Activated T-helper 17 cell treated with anti-CD3 and anti-CD28 coated beads, Interleukin-2, amount 50 U/mL, for 72 hours (primary cell): Measurements from ENCODE around the gene HAS3. TPM values are rescaled to one million over a fixed set of nuclear protein-coding genes. Genes with fewer than 3 reads are reported as not detected.
"Not testable (repeated sequence)": the region's sequence is repeated elsewhere in the genome, so short reads cannot be mapped to it uniquely, and the experiment has no call there.

ENCODE experiments used
- ATAC-seq: fragments of 150-1000 bp; cut with Tn5 transposase; replicated peaks from 2 replicates; pipeline ENCODE4 v1.10.0; 2021; ENCODE audit warnings: mild to moderate bottlenecking, moderate library complexity
- H3K27ac Mint-ChIP-seq: one replicate; pipeline ENCODE4 v1.8.0; 2022; ENCODE audit warnings: mixed read lengths
- H3K27me3 Mint-ChIP-seq: one replicate; pipeline ENCODE4 v1.8.0; 2022; ENCODE audit warnings: mixed read lengths
- H3K36me3 Mint-ChIP-seq: one replicate; pipeline ENCODE4 v1.8.0; 2022; ENCODE audit warnings: low read depth, mild to moderate bottlenecking, mixed read lengths
- H3K4me1 Mint-ChIP-seq: one replicate; pipeline ENCODE4 v1.8.0; 2022; ENCODE audit warnings: mixed read lengths
- H3K4me3 Mint-ChIP-seq: one replicate; pipeline ENCODE4 v1.8.0; 2022; ENCODE audit warnings: mild to moderate bottlenecking, mixed read lengths
- H3K9me3 Mint-ChIP-seq: one replicate; pipeline ENCODE4 v1.8.0; 2022; ENCODE audit warnings: mixed read lengths
- total RNA-seq, 2 donors: library from RNA; stranded (reverse); gene quantifications; one replicate each; pipeline ENCODE4 v1.2.3, GENCODE V29; 2022

Gene HAS3
- total RNA-seq, 2 donors from 2014 or later = 0.40 to 0.71 TPM

DNA sequence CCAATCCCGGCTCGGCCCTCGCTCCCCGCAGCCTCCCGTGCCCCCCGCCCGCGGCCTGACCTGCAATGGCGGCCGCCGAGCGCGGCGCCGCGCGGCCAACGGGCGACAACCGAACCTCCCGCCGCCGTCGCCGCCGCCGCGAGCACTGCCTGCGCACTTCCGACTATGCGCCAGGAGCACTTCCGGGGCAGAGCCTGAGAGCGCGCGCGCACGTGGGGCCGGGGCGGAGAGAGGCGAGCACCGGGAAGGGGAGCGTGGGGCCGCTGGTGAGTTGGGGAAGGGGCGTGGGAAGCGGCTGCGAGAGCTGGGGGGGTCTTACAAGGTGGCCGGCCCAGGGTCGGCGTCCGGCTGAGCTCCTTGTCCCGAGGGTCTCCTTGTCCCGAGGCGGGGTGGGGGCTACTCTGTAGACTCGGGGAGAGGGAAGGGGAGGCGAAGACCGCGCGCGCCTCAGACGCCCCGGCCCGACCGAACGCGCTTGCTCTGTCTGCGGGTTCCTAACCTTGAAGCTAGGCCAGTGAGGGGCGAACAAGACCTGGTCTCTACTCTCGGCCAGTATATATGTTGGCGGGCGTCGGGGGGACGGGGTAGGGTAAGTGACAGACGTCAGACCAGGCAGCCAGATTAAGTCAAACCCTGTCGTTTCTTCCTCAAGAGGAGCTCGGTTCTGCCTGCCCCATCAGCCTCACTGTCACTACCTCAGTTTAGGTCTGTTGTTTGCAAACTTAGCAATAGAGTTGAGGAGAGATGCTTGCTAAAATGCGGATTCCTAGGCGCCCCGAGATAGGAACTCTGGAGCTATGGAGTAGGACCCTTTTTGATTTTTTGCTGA is 27.2 kb downstream of the HAS3 start, which contains the start of the genes CHTF8 and UTP4:
TSS of gene CHTF8 (minus strand) at position 165 of the 829 bp plus-strand sequence. CDS start 11,130 bp downstream, outside the sequence.
TSS of gene UTP4 (plus strand) at position 226 of the 829 bp plus-strand sequence. CDS start 811 bp downstream, outside the sequence.
- Mint-ChIP-seq H3K4me1 (peaks cover 43% of the 10 kb centered on the region), H3K9me3 (no peaks in the 10 kb centered on the region), H3K27ac (peak within 1 kb of the TSS; percentile 97), H3K27me3 (no peaks in the 10 kb centered on the region), H3K36me3 (peaks cover 91% of the 10 kb centered on the region), H3K4me3 (peak within 1 kb of the TSS; percentile 95)
- ATAC-seq = peak; percentile 98

DNA sequence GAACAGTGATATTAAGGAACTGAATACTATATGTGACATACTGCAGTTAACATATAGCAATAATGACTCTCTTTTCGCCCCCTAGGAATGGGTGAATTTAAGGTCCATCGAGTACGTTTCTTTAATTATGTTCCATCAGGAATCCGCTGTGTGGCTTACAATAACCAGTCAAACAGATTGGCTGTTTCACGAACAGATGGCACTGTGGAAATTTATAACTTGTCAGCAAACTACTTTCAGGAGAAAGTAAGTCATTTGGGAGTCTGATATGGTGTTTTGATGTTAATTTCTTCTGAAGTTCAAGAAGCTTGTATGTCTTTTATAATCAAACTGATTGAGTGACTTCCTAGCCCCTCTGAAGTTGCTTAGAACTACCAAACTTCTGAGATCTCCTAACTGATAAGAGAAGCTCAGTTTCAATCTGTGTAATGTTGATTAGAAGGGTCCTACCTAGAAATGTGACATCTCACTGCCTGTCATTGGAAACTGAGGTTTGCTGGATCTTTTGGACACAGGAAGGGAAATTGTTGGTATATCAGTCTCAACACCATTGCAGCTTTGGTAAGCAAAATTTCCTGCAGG is 28.0 kb downstream of the HAS3 start:
- H3K27ac Mint-ChIP-seq = peak overlapping the region; percentile 97
- no peaks in the 10 kb centered on the region for H3K9me3 Mint-ChIP-seq
- H3K4me1 Mint-ChIP-seq = peaks cover 40% of the 10 kb centered on the region
- H3K4me3 Mint-ChIP-seq = peak overlapping the region; percentile 95
- no peak for ATAC-seq
- H3K36me3 Mint-ChIP-seq = peaks cover 91% of the 10 kb centered on the region
- H3K27me3 Mint-ChIP-seq = no peaks in the 10 kb centered on the region

DNA sequence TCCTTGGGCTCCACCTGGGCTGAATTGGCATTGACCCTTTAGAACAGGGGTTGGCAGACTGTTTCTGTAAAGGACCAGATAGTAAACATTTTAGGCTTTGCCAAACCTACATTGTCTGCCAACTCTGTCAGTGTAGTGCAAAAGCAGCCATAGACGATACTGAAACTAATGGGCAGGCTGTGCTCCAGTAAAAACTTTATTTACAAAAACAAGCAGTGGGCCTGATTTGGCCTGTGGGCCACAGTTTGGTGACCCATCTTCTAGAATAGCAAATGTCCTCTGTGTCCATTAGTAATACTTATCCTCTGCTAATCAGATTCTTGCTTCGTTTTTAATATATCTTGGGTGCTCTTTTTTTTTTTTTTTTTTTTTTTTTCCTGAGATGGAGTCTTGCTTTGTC is 33.2 kb downstream of the HAS3 start:
- Mint-ChIP-seq H3K27ac (no peak overlapping the region), H3K27me3 (no peaks in the 10 kb centered on the region), H3K4me1 (peaks cover 27% of the 10 kb centered on the region), H3K4me3 (no peak overlapping the region), H3K36me3 (peaks cover 100% of the 10 kb centered on the region), H3K9me3 (no peaks in the 10 kb centered on the region)
- ATAC-seq = no peak

DNA sequence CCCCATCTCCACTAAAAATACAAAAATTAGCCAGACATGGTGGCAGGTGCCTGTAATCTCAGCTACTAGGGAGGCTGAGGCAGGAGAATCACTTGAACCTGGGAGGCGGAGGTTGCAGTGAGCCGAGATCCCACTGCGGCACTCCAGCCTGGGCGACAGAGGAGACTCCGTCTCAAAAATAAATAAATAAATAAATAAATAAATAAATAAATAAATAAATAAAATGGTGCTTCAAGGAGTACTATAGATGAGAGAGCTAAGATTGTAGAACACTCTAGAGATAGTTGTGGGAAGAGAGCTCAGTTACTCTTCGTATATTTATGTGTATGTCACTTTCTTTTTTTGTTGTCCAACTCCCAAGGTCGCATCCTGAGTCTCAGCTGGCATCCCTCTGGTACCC is 34.0 kb downstream of the HAS3 start:
- not testable (repeated sequence) for H3K9me3 Mint-ChIP-seq, H3K27me3 Mint-ChIP-seq, H3K4me3 Mint-ChIP-seq, H3K27ac Mint-ChIP-seq, ATAC-seq
- Mint-ChIP-seq H3K4me1 (peaks cover 19% of the 10 kb centered on the region), H3K36me3 (peaks cover 100% of the 10 kb centered on the region)

DNA sequence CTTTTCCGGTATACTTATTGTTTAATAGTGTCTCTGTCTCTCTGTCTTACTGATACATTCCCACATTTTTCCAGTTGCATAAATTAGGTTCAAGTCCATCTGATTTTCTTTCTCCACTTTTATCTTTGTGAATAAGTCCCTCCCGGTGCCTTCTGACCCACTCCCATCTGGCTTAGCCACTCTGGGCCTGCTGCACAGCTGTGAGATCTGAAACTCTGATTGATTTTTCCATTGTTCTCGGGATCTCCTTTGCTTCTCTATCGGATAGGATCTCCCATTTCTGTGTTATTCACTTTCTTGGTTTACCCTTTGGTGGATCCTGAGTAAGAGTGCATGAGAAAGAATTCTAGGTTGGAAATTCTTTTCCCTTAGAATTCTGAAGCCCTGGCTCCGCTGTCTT is 35.6 kb downstream of the HAS3 start:
- Mint-ChIP-seq H3K9me3 (no peaks in the 10 kb centered on the region), H3K36me3 (peaks cover 100% of the 10 kb centered on the region)
- no peak for ATAC-seq

DNA sequence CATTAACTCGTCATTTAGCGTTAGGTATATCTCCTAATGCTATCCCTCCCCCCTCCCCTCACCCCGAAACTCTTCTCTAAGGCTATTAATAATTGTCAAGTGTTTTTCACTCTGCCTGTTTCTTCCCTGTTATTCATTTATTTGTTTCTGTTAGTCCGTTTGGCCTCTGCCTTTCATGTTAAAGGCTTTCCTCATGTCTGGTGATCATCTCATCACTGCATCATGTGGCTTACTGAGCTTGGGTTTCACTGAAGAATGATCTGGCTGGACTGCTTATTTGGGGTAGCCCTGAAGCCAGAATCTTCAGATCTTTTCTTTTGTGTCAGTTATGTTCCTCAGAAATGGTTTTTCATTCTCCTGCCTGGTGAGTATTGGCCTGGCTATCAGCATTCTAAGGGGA is 36.5 kb downstream of the HAS3 start:
- H3K36me3 Mint-ChIP-seq = peaks cover 98% of the 10 kb centered on the region
- peaks cover 8% of the 10 kb centered on the region for H3K4me1 Mint-ChIP-seq
- ATAC-seq = no peak

More for the DNA sequence above, 35.6 kb downstream of the HAS3 start:
- Mint-ChIP-seq H3K4me1 (peaks cover 15% of the 10 kb centered on the region), H3K4me3 (no peak overlapping the region), H3K27me3 (no peaks in the 10 kb centered on the region), H3K27ac (no peak overlapping the region)

DNA sequence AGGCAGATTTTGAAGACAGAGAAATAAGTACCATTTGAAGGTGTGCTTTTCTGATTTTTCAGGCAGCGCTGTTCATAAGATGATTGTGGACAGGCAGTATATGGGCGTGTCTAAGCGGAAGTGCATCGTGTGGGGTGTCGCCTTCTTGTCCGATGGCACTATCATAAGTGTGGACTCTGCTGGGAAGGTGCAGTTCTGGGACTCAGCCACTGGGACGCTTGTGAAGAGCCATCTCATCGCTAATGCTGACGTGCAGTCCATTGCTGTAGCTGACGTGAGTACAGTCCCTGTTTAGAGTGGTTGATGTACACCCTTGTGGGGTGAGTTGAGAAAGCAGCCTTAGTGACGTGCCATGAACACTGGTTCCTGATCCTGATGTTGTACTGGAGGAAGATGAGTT is 37.7 kb downstream of the HAS3 start:
- ATAC-seq = no peak
- H3K36me3 Mint-ChIP-seq = peaks cover 96% of the 10 kb centered on the region
- H3K27me3 Mint-ChIP-seq = no peaks in the 10 kb centered on the region
- H3K9me3 Mint-ChIP-seq = no peaks in the 10 kb centered on the region
- H3K4me3 Mint-ChIP-seq = no peak overlapping the region
- H3K4me1 Mint-ChIP-seq = peaks cover 3% of the 10 kb centered on the region
- no peak overlapping the region for H3K27ac Mint-ChIP-seq

More for the DNA sequence above, 36.5 kb downstream of the HAS3 start:
- no peaks in the 10 kb centered on the region for H3K27me3 Mint-ChIP-seq
- H3K4me3 Mint-ChIP-seq = no peak overlapping the region
- H3K9me3 Mint-ChIP-seq = no peaks in the 10 kb centered on the region
- H3K27ac Mint-ChIP-seq = no peak overlapping the region

DNA sequence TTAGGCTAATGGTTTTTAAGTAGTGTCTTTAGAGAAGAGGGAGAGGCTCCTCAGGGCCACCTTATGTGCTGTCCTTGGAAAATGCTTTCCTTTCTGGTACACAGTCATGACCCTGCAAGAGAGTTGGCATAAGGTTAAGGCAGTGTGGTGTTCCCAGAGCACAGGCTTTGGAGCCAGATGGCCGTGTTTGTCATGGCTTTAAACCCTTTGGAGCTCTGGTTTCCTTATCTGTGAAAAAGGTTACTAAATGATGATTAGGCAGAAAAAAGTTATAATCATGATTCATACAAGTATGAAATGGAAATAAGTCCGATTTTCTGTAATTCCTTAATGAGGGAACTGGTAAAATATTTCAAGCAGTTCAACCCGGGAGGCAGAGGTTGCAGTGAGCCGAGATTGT is 40.2 kb downstream of the HAS3 start:
- Mint-ChIP-seq H3K36me3 (peaks cover 96% of the 10 kb centered on the region), H3K4me3 (no peak overlapping the region), H3K4me1 (peaks cover 7% of the 10 kb centered on the region), H3K27me3 (no peaks in the 10 kb centered on the region), H3K27ac (no peak overlapping the region), H3K9me3 (no peaks in the 10 kb centered on the region)
- ATAC-seq = no peak

DNA sequence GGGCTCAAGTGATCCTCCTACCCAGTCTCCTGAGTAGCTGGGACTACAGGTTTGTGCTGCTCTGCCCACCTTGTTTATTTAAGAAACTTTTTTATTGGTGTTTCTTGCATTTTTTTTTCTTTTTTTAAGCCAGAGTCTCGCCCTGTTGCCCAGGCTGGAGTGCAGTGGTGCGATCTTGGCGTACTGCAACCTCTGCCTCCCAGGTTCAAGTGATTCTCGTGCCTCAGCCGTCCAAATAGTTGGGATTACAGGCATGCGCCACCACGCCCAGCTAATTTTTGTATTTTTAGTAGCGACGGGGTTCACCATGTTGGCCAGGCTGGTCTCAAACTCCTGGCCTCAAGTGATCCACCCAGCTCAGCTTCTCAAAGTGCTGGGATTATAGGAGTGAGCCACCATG is 44.2 kb downstream of the HAS3 start:
- H3K9me3 Mint-ChIP-seq, H3K4me3 Mint-ChIP-seq, ATAC-seq, H3K27me3 Mint-ChIP-seq, H3K27ac Mint-ChIP-seq, H3K4me1 Mint-ChIP-seq: not testable (repeated sequence)
- H3K36me3 Mint-ChIP-seq = peaks cover 95% of the 10 kb centered on the region

DNA sequence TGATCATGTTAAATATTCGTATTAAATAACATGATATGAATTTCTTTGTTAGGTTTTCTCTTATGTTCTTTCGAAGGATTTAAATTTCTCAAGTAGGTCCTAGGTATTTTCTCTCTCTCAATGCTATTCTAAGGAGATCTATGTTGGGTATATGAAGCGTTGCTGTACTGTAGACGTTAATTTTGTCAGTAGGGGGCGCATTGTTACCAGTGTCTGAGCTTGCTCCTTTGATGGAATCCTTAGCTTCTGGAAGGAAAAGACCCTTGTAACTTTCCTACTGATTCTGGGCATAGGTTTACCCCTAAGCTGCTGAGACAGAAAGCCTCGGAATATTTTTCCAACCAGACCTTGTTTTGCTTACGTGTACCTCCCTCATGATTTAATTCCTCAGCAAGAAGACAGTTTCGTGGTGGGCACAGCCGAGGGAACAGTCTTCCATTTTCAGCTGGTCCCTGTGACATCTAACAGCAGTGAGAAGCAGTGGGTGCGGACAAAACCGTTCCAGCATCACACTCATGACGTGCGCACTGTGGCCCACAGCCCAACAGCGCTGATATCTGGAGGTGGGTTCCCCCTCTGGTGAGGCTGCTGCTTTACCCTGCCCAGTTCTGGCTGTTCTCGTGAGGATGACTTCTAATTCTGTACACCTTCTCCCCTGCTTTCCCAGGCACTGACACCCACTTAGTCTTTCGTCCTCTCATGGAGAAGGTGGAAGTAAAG is 44.9 kb downstream of the HAS3 start:
- Mint-ChIP-seq H3K4me3 (no peak overlapping the region), H3K4me1 (peaks cover 3% of the 10 kb centered on the region), H3K27ac (no peak overlapping the region), H3K27me3 (no peaks in the 10 kb centered on the region), H3K9me3 (no peaks in the 10 kb centered on the region), H3K36me3 (peaks cover 95% of the 10 kb centered on the region)
- ATAC-seq = peak; percentile 70

DNA sequence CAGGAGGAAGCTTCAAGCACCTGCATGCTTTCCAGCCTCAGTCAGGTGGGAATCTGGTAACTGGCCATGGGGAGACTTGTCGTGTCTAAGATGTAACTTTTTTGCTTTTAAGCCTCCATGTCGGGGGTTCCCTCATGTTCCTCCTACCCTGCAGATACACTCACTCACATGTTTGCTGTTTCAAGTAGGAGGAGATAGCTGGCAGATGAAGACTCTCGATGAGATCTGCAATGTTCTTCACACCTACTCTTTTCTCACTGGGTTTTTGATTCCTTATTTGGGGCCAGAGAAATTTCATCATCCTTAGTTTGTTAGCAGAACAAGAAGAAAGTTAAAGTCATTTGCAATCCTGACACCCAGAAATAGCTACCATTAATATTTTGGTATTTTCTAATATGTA is 51.7 kb downstream of the HAS3 start:
- H3K27ac Mint-ChIP-seq = no peak overlapping the region
- H3K27me3 Mint-ChIP-seq = no peaks in the 10 kb centered on the region
- no peak overlapping the region for H3K4me3 Mint-ChIP-seq
- H3K4me1 Mint-ChIP-seq = peaks cover 5% of the 10 kb centered on the region
- no peak for ATAC-seq
- peaks cover 97% of the 10 kb centered on the region for H3K36me3 Mint-ChIP-seq
- H3K9me3 Mint-ChIP-seq = no peaks in the 10 kb centered on the region

DNA sequence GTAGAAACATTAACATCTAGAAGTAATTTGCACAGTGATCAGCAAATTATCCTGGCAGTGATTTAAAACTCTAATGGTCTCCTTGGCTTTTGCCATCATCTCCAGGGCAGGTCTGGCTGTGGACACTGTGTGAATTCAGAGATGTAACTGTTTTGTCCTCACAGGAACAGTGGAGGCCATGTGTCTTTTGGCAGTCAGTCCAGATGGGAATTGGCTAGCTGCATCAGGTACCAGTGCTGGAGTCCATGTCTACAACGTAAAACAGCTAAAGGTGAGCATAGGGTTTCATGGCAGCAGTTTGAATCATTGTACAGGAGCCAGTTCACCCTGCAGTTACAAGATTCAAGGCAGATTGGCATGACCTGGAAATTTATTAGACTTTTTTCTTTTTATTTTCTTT is 54.7 kb downstream of the HAS3 start:
- Mint-ChIP-seq H3K4me1 (peaks cover 5% of the 10 kb centered on the region), H3K4me3 (no peak overlapping the region), H3K9me3 (no peaks in the 10 kb centered on the region), H3K36me3 (peaks cover 98% of the 10 kb centered on the region), H3K27ac (no peak overlapping the region), H3K27me3 (no peaks in the 10 kb centered on the region)
- ATAC-seq = no peak

DNA sequence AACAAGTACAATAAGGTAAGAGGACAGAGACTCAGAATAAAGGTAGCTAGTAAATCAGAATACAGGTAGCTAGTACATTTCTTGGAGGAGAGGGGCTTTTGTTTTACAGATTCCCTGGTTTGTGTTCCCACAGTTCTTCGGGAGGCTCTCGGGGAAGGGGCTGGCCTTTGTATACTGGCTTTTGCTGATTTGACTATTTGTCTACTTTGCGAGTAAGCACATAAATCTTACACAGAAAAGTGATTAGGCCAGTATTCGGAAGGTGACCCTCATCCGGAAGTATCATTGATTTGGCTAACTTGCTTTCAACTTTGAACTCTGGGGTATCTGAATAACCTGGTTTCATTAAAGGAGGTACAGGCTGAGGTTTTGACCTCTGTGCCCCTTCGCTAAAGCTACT is 60.1 kb downstream of the HAS3 start:
- no peak for ATAC-seq
- Mint-ChIP-seq H3K36me3 (peaks cover 100% of the 10 kb centered on the region), H3K4me1 (peaks cover 26% of the 10 kb centered on the region), H3K9me3 (no peaks in the 10 kb centered on the region), H3K27me3 (no peaks in the 10 kb centered on the region), H3K27ac (peak overlapping the region; percentile 92), H3K4me3 (peak overlapping the region; percentile 77)

DNA sequence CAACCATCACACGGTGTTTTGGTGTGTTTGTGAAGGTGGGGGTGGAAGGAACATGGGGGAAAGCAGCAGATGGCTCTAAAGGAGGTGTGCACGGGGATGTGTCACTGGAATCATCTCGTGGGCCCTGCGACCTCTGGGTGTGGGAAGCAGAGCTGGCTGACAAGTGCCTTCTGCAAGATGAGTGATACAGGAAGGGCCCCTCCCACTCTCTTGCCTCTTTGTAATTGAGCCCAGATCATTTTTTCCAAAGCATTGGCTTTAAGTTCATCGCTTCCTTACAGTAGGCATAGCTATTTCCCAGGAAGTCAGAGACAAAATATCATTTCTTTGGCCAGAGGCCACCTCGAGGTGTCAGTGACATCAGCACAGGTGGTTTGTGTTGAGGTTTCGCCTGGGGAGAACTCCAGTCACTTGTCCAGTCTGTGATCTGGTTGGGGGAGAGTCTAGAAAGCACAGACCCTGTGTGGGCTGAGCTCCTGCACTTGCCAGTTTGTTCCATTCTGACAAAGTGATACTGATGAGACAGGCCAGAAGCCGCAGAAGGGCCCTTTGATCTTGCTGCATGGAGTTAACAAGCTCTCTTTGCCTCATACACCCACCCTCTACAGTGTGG is 60.9 kb downstream of the HAS3 start:
- Mint-ChIP-seq H3K27ac (peak overlapping the region; percentile 92), H3K36me3 (peaks cover 100% of the 10 kb centered on the region), H3K4me1 (peaks cover 26% of the 10 kb centered on the region)

More for the DNA sequence above, 60.9 kb downstream of the HAS3 start:
- Mint-ChIP-seq H3K9me3 (no peaks in the 10 kb centered on the region), H3K4me3 (peak overlapping the region; percentile 77), H3K27me3 (no peaks in the 10 kb centered on the region)
- ATAC-seq = peak; percentile 93
